CD4-positive, alpha-beta memory T cell (primary cell): ENCODE results near the gene TIGAR. TPM values are rescaled to one million over a fixed set of nuclear protein-coding genes. Genes with fewer than 3 reads are reported as not detected.

ENCODE experiments used
- CTCF ChIA-PET: fragments of 350-600 bp; sonication (Branson Sonifier 250); formaldehyde crosslinking; loops from one replicate; lab custom pipeline; 2021; ENCODE audit warnings: inconsistent platforms; ENCODE audit not compliant: partially characterized antibody; lab: Charles Lee
- POLR2A ChIA-PET: fragments of 350-600 bp; sonication (Branson Sonifier 250); formaldehyde crosslinking; loops from one replicate; lab custom pipeline; 2021; ENCODE audit not compliant: partially characterized antibody; lab: Charles Lee
- DNase-seq, 5 donors: peaks; one replicate each; pipeline versions ENCODE4 v3.0.0 to v3.0.0-alpha.2; 2020 to 2022; ENCODE audit warnings: mixed read lengths in 1 of 5
- H3K27ac ChIP-seq: one replicate; pipeline ENCODE4 v1.7.0; 2013; ENCODE audit warnings: low read depth, low read length
- H3K27me3 ChIP-seq: 2 replicates; pipeline ENCODE4 v1.7.0; 2013; ENCODE audit warnings: mild to moderate bottlenecking, low read length, moderate library complexity; ENCODE audit not compliant: insufficient read depth
- H3K36me3 ChIP-seq: 2 replicates; pipeline ENCODE4 v1.7.0; 2013; ENCODE audit warnings: mild to moderate bottlenecking, low read length, moderate library complexity; ENCODE audit not compliant: insufficient read depth
- H3K4me1 ChIP-seq: 2 replicates; pipeline ENCODE4 v1.7.0; 2013; ENCODE audit warnings: mild to moderate bottlenecking, low read length, moderate library complexity; ENCODE audit not compliant: insufficient read depth
- H3K4me3 ChIP-seq, 2 donors: one replicate each; pipeline ENCODE4 v1.7.0; 2013; ENCODE audit warnings: low read length in 2 of 2, mild to moderate bottlenecking in 1 of 2
- H3K9me3 ChIP-seq, 2 donors: one replicate each; pipeline ENCODE4 v1.7.0; 2013; ENCODE audit warnings: low read length in 2 of 2, control low read depth in 1 of 2; ENCODE audit not compliant: control insufficient read depth in 1 of 2
- H3K27ac Mint-ChIP-seq, 7 donors: one replicate each; pipeline ENCODE4 v1.8.0; 2020 to 2021; ENCODE audit warnings: mixed read lengths in 7 of 7, mild to moderate bottlenecking in 6 of 7, inconsistent platforms in 3 of 7, moderate library complexity in 3 of 7
- H3K27me3 Mint-ChIP-seq, 2 donors: one replicate each; pipeline ENCODE4 v1.8.0; 2020 to 2021; ENCODE audit warnings: mixed read lengths in 2 of 2
- H3K36me3 Mint-ChIP-seq, 2 donors: one replicate each; pipeline ENCODE4 v1.8.0; 2020 to 2021; ENCODE audit warnings: mixed read lengths in 2 of 2, inconsistent platforms in 1 of 2, mild to moderate bottlenecking in 1 of 2
- H3K4me1 Mint-ChIP-seq, 4 donors: one replicate each; pipeline ENCODE4 v1.8.0; 2020 to 2021; ENCODE audit warnings: mixed read lengths in 4 of 4, mild to moderate bottlenecking in 1 of 4
- H3K4me3 Mint-ChIP-seq, 8 donors: one replicate each; pipeline ENCODE4 v1.8.0; 2020 to 2021; ENCODE audit warnings: mixed read lengths in 8 of 8, mild to moderate bottlenecking in 7 of 8, moderate library complexity in 6 of 8, inconsistent platforms in 3 of 8
- H3K9me3 Mint-ChIP-seq, 8 donors: one replicate each; pipeline ENCODE4 v1.8.0; 2020 to 2021; ENCODE audit warnings: mixed read lengths in 8 of 8, mild to moderate bottlenecking in 5 of 8, inconsistent platforms in 3 of 8, moderate library complexity in 1 of 8
- intact Hi-C: fragments of 100-400 bp; cut with micrococcal nuclease; formaldehyde crosslinking; loops from one replicate; pipeline ENCODE4 v1.15.1; 2023
- polyA plus RNA-seq, 2 donors: library from polyadenylated mRNA; unstranded; fragments of 300-500 nt; fragmentation: Illumina TruSeq; gene quantifications; one replicate each; pipeline ENCODE4 v1.2.3, GENCODE V29; 2021
- total RNA-seq, 2 experiments: library from RNA; stranded (reverse); gene quantifications; one replicate each; pipeline ENCODE4 v1.2.3, GENCODE V29; 2021

Gene TIGAR
- total and polyA plus RNA-seq, 4 experiments from 2014 or later: 1.9 to 17.3 (median 8.9) TPM

GRCh38 chr12:4302881-4303280 lies 18.1 kb upstream of the TIGAR start:
- Mint-ChIP-seq H3K4me3 (no peak overlapping the region), H3K27ac (peak overlapping the region in 1 of 7 donors; percentile 20), H3K4me1 (peaks cover 5 to 12% (median 8%) of the 10 kb centered on the region in 4 donors), H3K9me3 (no peaks in the 10 kb centered on the region), H3K36me3 (peaks cover 70 to 93% of the 10 kb centered on the region in 2 donors), H3K27me3 (no peaks in the 10 kb centered on the region)
- Histone ChIP-seq H3K9me3 (no peaks in the 10 kb centered on the region), H3K4me3 (no peak overlapping the region), H3K27ac (no peak overlapping the region), H3K36me3 (peaks cover 81% of the 10 kb centered on the region), H3K4me1 (no peaks in the 10 kb centered on the region), H3K27me3 (no peaks in the 10 kb centered on the region)
- intact Hi-C loops: no loop called here
- CTCF ChIA-PET: interaction anchor here (0.6 kb wide), 1 partner anchor 417 kb away, joined by 3 read pairs; no protein-coding TSS in a partner anchor
- POLR2A ChIA-PET: interaction anchor here (0.6 kb wide), 1 partner anchor 8 kb away, joined by 3 read pairs; no protein-coding TSS in a partner anchor
- no peak for DNase-seq

GRCh38 chr12:4303750-4304149 lies 17.3 kb upstream of the TIGAR start:
- H3K4me3 Mint-ChIP-seq: no peak overlapping the region
- no peaks in the 10 kb centered on the region for H3K9me3 Mint-ChIP-seq
- no peaks in the 10 kb centered on the region for H3K27me3 Mint-ChIP-seq
- CTCF ChIA-PET: interaction anchor here (0.6 kb wide), 1 partner anchor 418 kb away, joined by 3 read pairs; no protein-coding TSS in a partner anchor
- intact Hi-C loops: no loop called here
- H3K4me3 ChIP-seq: no peak overlapping the region
- peak overlapping the region in 4 of 7 donors; percentile 29 to 51 (median 42) for H3K27ac Mint-ChIP-seq
- H3K27ac ChIP-seq: no peak overlapping the region
- POLR2A ChIA-PET: interaction anchor here (0.6 kb wide), 1 partner anchor 9 kb away, joined by 3 read pairs; no protein-coding TSS in a partner anchor
- peaks cover under 1 to 12% (median 6%) of the 10 kb centered on the region in 4 donors for H3K4me1 Mint-ChIP-seq
- DNase-seq: no peak
- peaks cover 74 to 94% of the 10 kb centered on the region in 2 donors for H3K36me3 Mint-ChIP-seq
- H3K36me3 ChIP-seq: peaks cover 80% of the 10 kb centered on the region
- no peaks in the 10 kb centered on the region for H3K4me1 ChIP-seq
- H3K9me3 ChIP-seq: no peaks in the 10 kb centered on the region
- no peaks in the 10 kb centered on the region for H3K27me3 ChIP-seq

- peaks cover 56 to 72% of the 10 kb centered on the region in 2 donors for H3K36me3 Mint-ChIP-seq
- Histone ChIP-seq H3K27ac (no peak overlapping the region), H3K36me3 (peaks cover 51% of the 10 kb centered on the region), H3K4me3 (no peak overlapping the region), H3K27me3 (no peaks in the 10 kb centered on the region), H3K4me1 (no peaks in the 10 kb centered on the region), H3K9me3 (no peaks in the 10 kb centered on the region)
- DNase-seq: no peak
- H3K27ac Mint-ChIP-seq: peak overlapping the region in 3 of 7 donors; percentile 29 to 79 (median 46)
- H3K4me3 Mint-ChIP-seq: no peak overlapping the region
- no peaks in the 10 kb centered on the region for H3K27me3 Mint-ChIP-seq
- H3K4me1 Mint-ChIP-seq: peaks cover 0 to 5% (median 1%) of the 10 kb centered on the region in 4 donors
- H3K9me3 Mint-ChIP-seq: no peaks in the 10 kb centered on the region
- CTCF ChIA-PET: interaction anchor here (1.6 kb wide), 1 partner anchor 18 kb away, joined by 3 read pairs; no protein-coding TSS in a partner anchor
- intact Hi-C loops: no loop called here
- POLR2A ChIA-PET: no interaction called here
Measured at GRCh38 chr12:4307593-4308333, 13.2 kb upstream of the TIGAR start.

- no peaks in the 10 kb centered on the region for H3K9me3 Mint-ChIP-seq
- ChIA-PET POLR2A (no interaction called here), CTCF (interaction anchor here (1.6 kb wide), 1 partner anchor 17 kb away, joined by 3 read pairs; no protein-coding TSS in a partner anchor)
- H3K4me1 Mint-ChIP-seq: peaks cover 0 to 5% (median 1%) of the 10 kb centered on the region in 4 donors
- Histone ChIP-seq H3K4me1 (no peaks in the 10 kb centered on the region), H3K36me3 (peaks cover 45% of the 10 kb centered on the region), H3K27me3 (no peaks in the 10 kb centered on the region), H3K9me3 (no peaks in the 10 kb centered on the region), H3K27ac (no peak overlapping the region), H3K4me3 (no peak overlapping the region)
- peaks cover 52 to 67% of the 10 kb centered on the region in 2 donors for H3K36me3 Mint-ChIP-seq
- no peaks in the 10 kb centered on the region for H3K27me3 Mint-ChIP-seq
- no peak for DNase-seq
- intact Hi-C loops: no loop called here
- H3K27ac Mint-ChIP-seq: no peak overlapping the region
- H3K4me3 Mint-ChIP-seq: no peak overlapping the region
Measured at GRCh38 chr12:4308334-4308950, 12.6 kb upstream of the TIGAR start.

GRCh38 chr12:4311776-4312175 lies 9.2 kb upstream of the TIGAR start:
- H3K36me3 Mint-ChIP-seq: peaks cover 29 to 40% of the 10 kb centered on the region in 2 donors
- Histone ChIP-seq H3K27ac (no peak overlapping the region), H3K4me3 (no peak overlapping the region), H3K27me3 (no peaks in the 10 kb centered on the region), H3K9me3 (no peaks in the 10 kb centered on the region), H3K36me3 (peaks cover 18% of the 10 kb centered on the region), H3K4me1 (no peaks in the 10 kb centered on the region)
- no peak overlapping the region for H3K4me3 Mint-ChIP-seq
- peaks cover 0 to 3% (median 0%) of the 10 kb centered on the region in 8 donors for H3K9me3 Mint-ChIP-seq
- H3K27me3 Mint-ChIP-seq: no peaks in the 10 kb centered on the region
- intact Hi-C loops: no loop called here
- ChIA-PET CTCF (no interaction called here), POLR2A (interaction anchor here (1.6 kb wide), 1 partner anchor 10 kb away, joined by 4 read pairs; the partner anchor contains the start of gene TIGAR)
- H3K4me1 Mint-ChIP-seq: peaks cover 0 to 5% (median 1%) of the 10 kb centered on the region in 4 donors
- DNase-seq: no peak
- peak overlapping the region in 1 of 7 donors; percentile 51 for H3K27ac Mint-ChIP-seq

GRCh38 chr12:4312251-4312650 lies 8.8 kb upstream of the TIGAR start:
- Histone ChIP-seq H3K27me3 (no peaks in the 10 kb centered on the region), H3K4me3 (no peak overlapping the region), H3K4me1 (no peaks in the 10 kb centered on the region), H3K9me3 (no peaks in the 10 kb centered on the region), H3K36me3 (peaks cover 14% of the 10 kb centered on the region), H3K27ac (no peak overlapping the region)
- DNase-seq: no peak
- Mint-ChIP-seq H3K4me3 (no peak overlapping the region), H3K4me1 (peaks cover 0 to 5% (median 1%) of the 10 kb centered on the region in 4 donors), H3K27ac (no peak overlapping the region), H3K36me3 (peaks cover 29 to 35% of the 10 kb centered on the region in 2 donors), H3K9me3 (peaks cover 0 to 3% (median 0%) of the 10 kb centered on the region in 8 donors), H3K27me3 (no peaks in the 10 kb centered on the region)
- POLR2A ChIA-PET: interaction anchor here (1.6 kb wide), 1 partner anchor 9 kb away, joined by 4 read pairs; the partner anchor contains the start of gene TIGAR
- CTCF ChIA-PET: no interaction called here
- intact Hi-C loops: no loop called here

- intact Hi-C loops: loop anchor here (2.0 kb wide), 1 partner anchor 448 kb away; the partner anchor contains the start of gene PARP11
- peaks cover 0 to 3% (median 0%) of the 10 kb centered on the region in 8 donors for H3K9me3 Mint-ChIP-seq
- peaks cover 4 to 17% of the 10 kb centered on the region in 2 donors for H3K36me3 Mint-ChIP-seq
- H3K36me3 ChIP-seq: no peaks in the 10 kb centered on the region
- H3K4me3 ChIP-seq: peak overlapping the region; percentile 97
- peak overlapping the region; percentile 93 to 97 (median 95) for H3K27ac Mint-ChIP-seq
- ChIA-PET CTCF (no interaction called here), POLR2A (interaction anchor here (0.6 to 3.1 kb wide), 10 partner anchors 11 to 451 kb away, joined by 3 to 11 read pairs (median 3); partner anchors contain the start of gene CCND2)
- H3K4me1 Mint-ChIP-seq: peaks cover 22 to 52% (median 33%) of the 10 kb centered on the region in 4 donors
- H3K9me3 ChIP-seq: no peaks in the 10 kb centered on the region
- no peaks in the 10 kb centered on the region for H3K27me3 Mint-ChIP-seq
- H3K4me3 Mint-ChIP-seq: peak overlapping the region; percentile 83 to 95 (median 93)
- no peaks in the 10 kb centered on the region for H3K27me3 ChIP-seq
- H3K27ac ChIP-seq: peak overlapping the region; percentile 81
- DNase-seq: no peak
- H3K4me1 ChIP-seq: peaks cover 30% of the 10 kb centered on the region
Measured at GRCh38 chr12:4320497-4320852, 538 bp upstream of the TIGAR start.
